Mesendoderm (in vitro differentiated cells): Measurements from ENCODE around the gene INPP4A.

Source experiments
- DNase-seq: peaks from one replicate; pipeline ENCODE4 v3.0.0; 2013
- H2AK5ac ChIP-seq: 2 replicates; pipeline ENCODE4 v1.6.1; 2013; ENCODE audit warnings: low read length, inconsistent platforms
- H2BK120ac ChIP-seq: 2 replicates; pipeline ENCODE4 v1.6.1; 2013; ENCODE audit warnings: low read depth, mild to moderate bottlenecking, low read length, moderate library complexity, mixed read lengths
- H2BK15ac ChIP-seq: replicated peaks from 2 replicates; pipeline ENCODE4 v1.6.1; 2013; ENCODE audit warnings: low read depth, mild to moderate bottlenecking, moderate library complexity
- H2BK5ac ChIP-seq: 2 replicates; pipeline ENCODE4 v1.6.1; 2013; ENCODE audit warnings: low read length, inconsistent platforms
- H3K18ac ChIP-seq: 2 replicates; pipeline ENCODE4 v1.6.1; 2013; ENCODE audit warnings: mild to moderate bottlenecking, low read length, mixed read lengths
- H3K23ac ChIP-seq: one replicate; pipeline ENCODE4 v1.6.1; 2013; ENCODE audit warnings: low read length
- H3K27ac ChIP-seq: 2 replicates; pipeline ENCODE4 v1.5.1; 2013; ENCODE audit warnings: low read depth, mild to moderate bottlenecking, inconsistent platforms, low read length, moderate library complexity
- H3K27me3 ChIP-seq: 2 replicates; pipeline ENCODE4 v1.6.1; 2013; ENCODE audit warnings: low read length, control low read depth, mild to moderate bottlenecking, inconsistent platforms; ENCODE audit not compliant: insufficient read depth, poor library complexity
- H3K36me3 ChIP-seq: 2 replicates; pipeline ENCODE4 v1.6.1; 2013; ENCODE audit warnings: low read length, inconsistent platforms; ENCODE audit not compliant: control insufficient read depth, insufficient read depth
- H3K4ac ChIP-seq: one replicate; pipeline ENCODE4 v1.6.1; 2013; ENCODE audit warnings: low read depth, mild to moderate bottlenecking, low read length, moderate library complexity
- H3K4me1 ChIP-seq: 2 replicates; pipeline ENCODE4 v1.6.1; 2013; ENCODE audit warnings: low read depth, low read length, inconsistent platforms; ENCODE audit not compliant: control insufficient read depth
- H3K4me2 ChIP-seq: 2 replicates; pipeline ENCODE4 v1.6.1; 2013; ENCODE audit warnings: low read length
- H3K4me3 ChIP-seq: 2 replicates; pipeline ENCODE4 v1.5.1; 2013; ENCODE audit warnings: mild to moderate bottlenecking, low read length
- H3K56ac ChIP-seq: one replicate; pipeline ENCODE4 v1.6.1; 2013; ENCODE audit warnings: low read length
- H3K79me1 ChIP-seq: 2 replicates; pipeline ENCODE4 v1.6.1; 2013; ENCODE audit warnings: low read length, inconsistent platforms
- H3K79me2 ChIP-seq: 2 replicates; pipeline ENCODE4 v1.6.1; 2013; ENCODE audit warnings: mild to moderate bottlenecking, low read length; ENCODE audit not compliant: control insufficient read depth, insufficient read depth
- H3K9ac ChIP-seq: 2 replicates; pipeline ENCODE4 v1.6.1; 2013; ENCODE audit warnings: low read length, inconsistent platforms
- H4K5ac ChIP-seq: one replicate; pipeline ENCODE4 v1.6.1; 2013; ENCODE audit warnings: low read length
- H4K8ac ChIP-seq: one replicate; pipeline ENCODE4 v1.6.1; 2013; ENCODE audit warnings: low read depth, mild to moderate bottlenecking, control low read depth, low read length, moderate library complexity
- WGBS: extraction: QIAGEN DNeasy Blood & Tissue Kit; methylation state at CpG from one replicate; pipeline ENCODE4 v1.1.7; 2013; ENCODE audit warnings: low lambda C conversion rate, missing lambda C conversion rate; ENCODE audit not compliant: insufficient coverage; ENCODE audit errors: extremely low coverage; 5-methylcytosine and 5-hydroxymethylcytosine counted together

The INPP4A gene

GRCh38 chr2:98467652-98468051 lies 23.0 kb downstream of the INPP4A start:
- Histone ChIP-seq H3K4me2 (no peak overlapping the region), H3K18ac (no peak overlapping the region), H3K4ac (no peak overlapping the region), H3K9ac (no peak overlapping the region), H3K27ac (no peak overlapping the region), H3K79me1 (peaks cover 58% of the 10 kb centered on the region), H2AK5ac (no peak overlapping the region), H3K79me2 (peaks cover 76% of the 10 kb centered on the region), H2BK15ac (no peak overlapping the region), H3K23ac (no peak overlapping the region), H2BK120ac (no peak overlapping the region), H3K56ac (no peak overlapping the region), H2BK5ac (no peak overlapping the region), H4K8ac (no peak overlapping the region), H3K4me1 (peaks cover 26% of the 10 kb centered on the region), H4K5ac (no peak overlapping the region), H3K27me3 (no peaks in the 10 kb centered on the region), H3K36me3 (no peaks in the 10 kb centered on the region), H3K4me3 (no peak overlapping the region)
- WGBS = no CpG with 5 or more reads among the region's 3 CpGs
- DNase-seq = no peak

DNA sequence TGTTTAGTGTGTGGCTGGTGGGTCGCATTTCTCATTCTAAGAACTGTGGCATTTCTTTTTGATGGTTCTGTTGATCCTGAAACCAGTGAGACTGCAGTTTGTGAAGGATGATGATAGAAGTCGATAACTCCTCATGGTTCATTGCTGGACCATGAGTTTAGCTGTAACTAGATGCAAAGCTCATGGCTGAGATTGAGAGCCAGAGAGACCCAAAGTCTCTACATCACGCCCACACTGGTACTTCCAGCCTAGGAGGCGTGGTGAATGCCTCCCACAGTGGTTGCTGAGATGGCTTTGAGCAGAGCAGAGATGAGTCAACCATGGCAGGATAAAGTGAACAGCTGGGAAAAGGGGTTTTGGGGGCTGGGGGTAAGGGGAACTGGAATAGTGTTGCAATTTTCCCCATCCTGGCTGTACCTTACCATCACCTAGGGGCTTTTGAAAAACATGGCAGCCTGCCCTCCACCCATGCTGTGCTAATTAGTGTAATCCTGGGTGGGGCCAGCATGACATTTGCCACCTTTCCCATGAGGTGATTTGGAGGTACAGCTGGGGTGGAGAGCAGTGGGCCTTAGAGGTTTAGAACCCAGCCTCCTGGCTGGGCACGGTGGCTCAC lies 24.1 kb downstream of the INPP4A start:
- Histone ChIP-seq H2BK5ac (no peak overlapping the region), H3K27me3 (no peaks in the 10 kb centered on the region), H2AK5ac (no peak overlapping the region), H3K79me2 (peaks cover 76% of the 10 kb centered on the region), H4K8ac (no peak overlapping the region), H3K18ac (no peak overlapping the region), H2BK15ac (no peak overlapping the region), H3K4me1 (peaks cover 22% of the 10 kb centered on the region), H3K56ac (no peak overlapping the region), H2BK120ac (no peak overlapping the region), H3K36me3 (no peaks in the 10 kb centered on the region), H3K4me2 (no peak overlapping the region), H4K5ac (no peak overlapping the region), H3K23ac (no peak overlapping the region), H3K27ac (no peak overlapping the region), H3K4me3 (no peak overlapping the region), H3K4ac (no peak overlapping the region), H3K9ac (no peak overlapping the region), H3K79me1 (peaks cover 57% of the 10 kb centered on the region)
- no CpG with 5 or more reads among the region's 5 CpGs for WGBS
- DNase-seq = no peak

- Histone ChIP-seq H3K4me1 (peaks cover 11% of the 10 kb centered on the region), H3K36me3 (no peaks in the 10 kb centered on the region)
Observed at GRCh38 chr2:98469862-98470544, 25.3 kb downstream of the INPP4A start.

DNA sequence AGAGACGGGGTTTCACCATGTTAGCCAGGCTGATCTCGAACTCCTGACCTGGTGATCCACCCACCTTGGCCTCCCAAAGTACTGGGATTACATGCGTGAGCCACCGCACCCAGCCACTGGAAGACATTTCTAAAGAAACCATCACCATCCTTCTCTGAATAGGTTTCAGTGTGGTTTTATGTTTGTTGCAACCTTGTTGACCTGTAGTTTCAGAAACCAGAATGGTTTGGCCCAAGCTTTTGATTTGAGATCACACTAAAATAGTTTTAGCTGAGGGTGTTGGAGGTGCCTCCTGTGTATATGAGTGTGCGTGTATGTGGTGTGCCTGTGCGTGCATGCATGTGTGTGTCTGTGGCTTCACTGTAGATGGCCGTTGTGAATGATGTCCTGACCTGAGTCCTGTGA lies 26.2 kb downstream of the INPP4A start:
- H2BK120ac ChIP-seq = no peak overlapping the region
- peaks cover 70% of the 10 kb centered on the region for H3K79me2 ChIP-seq
- no peak overlapping the region for H3K27ac ChIP-seq
- no peak overlapping the region for H4K8ac ChIP-seq
- H2BK15ac ChIP-seq = no peak overlapping the region
- H3K79me1 ChIP-seq = peaks cover 52% of the 10 kb centered on the region
- peaks cover 4% of the 10 kb centered on the region for H3K4me1 ChIP-seq
- H3K27me3 ChIP-seq = no peaks in the 10 kb centered on the region
- WGBS = no CpG with 5 or more reads among the region's 7 CpGs
- H2AK5ac ChIP-seq = no peak overlapping the region
- H3K23ac ChIP-seq = no peak overlapping the region
- no peak overlapping the region for H3K9ac ChIP-seq
- DNase-seq = no peak
- H3K4me2 ChIP-seq = no peak overlapping the region
- no peak overlapping the region for H2BK5ac ChIP-seq
- H3K4me3 ChIP-seq = no peak overlapping the region
- no peaks in the 10 kb centered on the region for H3K36me3 ChIP-seq
- no peak overlapping the region for H3K4ac ChIP-seq
- no peak overlapping the region for H4K5ac ChIP-seq
- no peak overlapping the region for H3K56ac ChIP-seq
- no peak overlapping the region for H3K18ac ChIP-seq

More at GRCh38 chr2:98469862-98470544, 25.3 kb downstream of the INPP4A start:
- Histone ChIP-seq H4K8ac (no peak overlapping the region), H2BK120ac (no peak overlapping the region), H2BK5ac (no peak overlapping the region), H4K5ac (no peak overlapping the region), H3K9ac (no peak overlapping the region), H3K4ac (no peak overlapping the region), H3K4me2 (no peak overlapping the region), H3K27me3 (no peaks in the 10 kb centered on the region), H3K27ac (no peak overlapping the region), H3K79me1 (peaks cover 58% of the 10 kb centered on the region), H2AK5ac (no peak overlapping the region), H3K79me2 (peaks cover 74% of the 10 kb centered on the region), H3K56ac (no peak overlapping the region), H3K23ac (no peak overlapping the region), H3K4me3 (no peak overlapping the region), H3K18ac (no peak overlapping the region), H2BK15ac (no peak overlapping the region)
- no peak for DNase-seq
- WGBS = no CpG with 5 or more reads among the region's 11 CpGs

DNA sequence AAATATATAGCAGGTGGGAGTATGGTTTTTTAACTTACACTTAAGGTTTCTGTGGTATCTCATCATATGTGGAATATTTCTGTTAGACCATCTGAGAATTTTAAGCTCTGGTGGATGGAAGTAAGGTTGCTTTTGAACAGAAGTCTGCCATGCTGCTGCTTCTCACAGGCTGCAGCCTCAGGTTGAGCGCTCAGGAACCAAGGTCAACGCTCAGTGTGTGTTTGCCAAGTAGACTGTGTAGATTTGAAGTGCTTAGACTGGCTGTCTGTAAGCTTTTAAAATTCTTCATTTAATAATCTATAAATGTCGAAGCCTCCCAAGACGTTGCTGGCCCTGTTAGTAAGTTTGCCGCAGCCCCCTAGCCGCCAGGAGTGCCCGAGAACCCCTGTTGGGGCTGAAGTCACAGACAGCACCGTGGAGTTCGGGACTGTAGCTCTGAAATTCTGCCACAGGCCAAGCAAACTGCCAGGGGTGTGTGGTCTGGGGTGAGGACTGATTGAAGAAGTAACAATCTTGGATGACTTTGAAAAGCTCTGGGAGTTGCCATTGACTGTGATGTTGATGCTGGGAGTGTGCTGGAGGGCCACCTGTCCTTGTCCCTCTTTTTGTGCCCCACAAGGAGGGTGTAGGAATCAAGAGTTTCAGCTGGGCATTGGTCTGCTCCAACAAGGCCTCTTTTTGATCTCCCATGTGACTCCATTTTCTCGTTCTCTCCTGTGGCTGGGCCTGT lies 26.9 kb downstream of the INPP4A start:
- Histone ChIP-seq H3K79me1 (peaks cover 53% of the 10 kb centered on the region), H3K4me1 (peaks cover 2% of the 10 kb centered on the region), H3K56ac (no peak overlapping the region), H3K36me3 (no peaks in the 10 kb centered on the region), H3K18ac (no peak overlapping the region), H3K23ac (no peak overlapping the region), H3K4me3 (no peak overlapping the region), H3K9ac (no peak overlapping the region), H3K4ac (no peak overlapping the region), H2BK5ac (no peak overlapping the region), H3K27ac (no peak overlapping the region), H3K27me3 (no peaks in the 10 kb centered on the region), H4K8ac (no peak overlapping the region), H3K79me2 (peaks cover 71% of the 10 kb centered on the region), H2AK5ac (no peak overlapping the region), H2BK120ac (no peak overlapping the region), H4K5ac (no peak overlapping the region), H3K4me2 (no peak overlapping the region), H2BK15ac (no peak overlapping the region)
- no peak for DNase-seq
- no CpG with 5 or more reads among the region's 10 CpGs for WGBS
